Measurements from ENCODE around the gene TPSG1. TPM values are rescaled to one million over a fixed set of nuclear protein-coding genes. Genes with fewer than 3 reads are reported as not detected.
"Not testable (repeated sequence)": the region's sequence is repeated elsewhere in the genome, so short reads cannot be mapped to it uniquely, and the experiment has no call there.

The TPSG1 gene
- total and polyA plus RNA-seq, 10 donors: 0.46 TPM; not detected in 9

DNA sequence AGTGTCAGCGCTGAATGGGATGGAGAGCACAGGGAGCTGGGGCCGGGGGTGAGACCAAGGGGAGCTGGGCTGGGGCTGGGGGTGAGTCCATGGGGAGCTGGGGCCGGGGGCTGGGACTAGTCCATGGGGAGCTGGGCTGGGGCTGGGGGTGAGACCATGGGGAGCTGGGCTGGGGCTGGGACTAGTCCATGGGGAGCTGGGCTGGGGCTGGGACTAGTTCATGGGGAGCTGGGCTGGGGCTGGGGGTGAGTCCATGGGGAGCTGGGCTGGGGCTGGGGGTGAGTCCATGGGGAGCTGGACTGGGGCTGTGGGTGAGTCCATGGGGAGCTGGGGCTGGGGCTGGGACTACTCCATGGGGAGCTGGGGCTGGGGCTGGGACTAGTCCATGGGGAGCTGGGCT, 29.8 kb upstream of the TPSG1 start:
- H3K27ac ChIP-seq; H3K9me3 ChIP-seq; intact Hi-C loops (cut with DNase I; ENCODE audit: low total_unique reads); H3K36me3 ChIP-seq; H3K4me3 ChIP-seq: not testable (repeated sequence)
- peak; percentile 29 for DNase-seq
- 87 to 93% (median 90%) methylated on average over 2 to 3 of the region's 3 CpGs; no CpG with 5 or more reads in 2 of the 5 donors for WGBS, 5 donors
- Histone ChIP-seq H3K27me3 (replicated peaks in 1 of 7) (peaks cover 0 to 46% (median 21%) of the 10 kb centered on the region in 7 donors), H3K4me1 (peaks cover 0 to 11% (median 6%) of the 10 kb centered on the region in 6 donors)

DNA sequence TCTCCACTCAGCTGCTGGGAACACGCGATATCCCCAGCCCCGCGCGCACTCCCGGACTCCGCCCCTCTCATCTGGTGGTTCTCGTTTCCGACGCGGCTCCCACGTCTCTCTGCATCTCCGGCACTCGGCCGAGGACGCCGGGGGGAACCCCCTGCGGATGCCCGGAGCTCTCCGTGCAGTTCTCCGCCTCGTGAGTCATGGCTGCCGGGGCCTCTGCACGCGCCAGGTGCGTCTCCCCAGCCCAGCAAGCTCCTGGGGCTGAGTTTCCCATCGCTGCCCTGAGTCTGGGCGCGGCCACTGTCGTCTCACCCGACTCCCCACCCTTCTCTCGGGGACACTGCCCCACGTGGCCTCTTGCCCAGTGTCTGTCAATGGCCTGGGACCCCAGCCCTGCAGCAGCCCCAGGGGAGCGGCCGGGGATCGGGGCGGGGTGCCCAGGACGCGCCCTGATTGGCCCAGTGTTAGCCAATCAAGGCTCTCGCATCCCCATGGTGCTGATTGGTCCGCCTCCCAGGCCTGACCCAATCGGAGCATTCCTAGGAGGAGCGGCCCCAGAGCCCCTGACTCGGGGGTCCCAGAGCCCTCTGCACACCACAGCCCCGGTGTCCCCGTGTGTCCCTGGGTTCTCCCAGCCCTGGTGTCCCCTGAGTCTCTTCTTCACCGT, 28.8 kb upstream of the TPSG1 start:
- H3K4me3 ChIP-seq; H3K9me3 ChIP-seq; intact Hi-C loops (cut with DNase I; ENCODE audit: low total_unique reads); H3K27ac ChIP-seq; DNase-seq; H3K36me3 ChIP-seq; H3K4me1 ChIP-seq: not testable (repeated sequence)
- H3K27me3 ChIP-seq (replicated peaks in 1 of 7): peaks cover 0 to 36% (median 11%) of the 10 kb centered on the region in 7 donors
- WGBS, 5 donors: no CpG with 5 or more reads among the region's 47 CpGs

DNA sequence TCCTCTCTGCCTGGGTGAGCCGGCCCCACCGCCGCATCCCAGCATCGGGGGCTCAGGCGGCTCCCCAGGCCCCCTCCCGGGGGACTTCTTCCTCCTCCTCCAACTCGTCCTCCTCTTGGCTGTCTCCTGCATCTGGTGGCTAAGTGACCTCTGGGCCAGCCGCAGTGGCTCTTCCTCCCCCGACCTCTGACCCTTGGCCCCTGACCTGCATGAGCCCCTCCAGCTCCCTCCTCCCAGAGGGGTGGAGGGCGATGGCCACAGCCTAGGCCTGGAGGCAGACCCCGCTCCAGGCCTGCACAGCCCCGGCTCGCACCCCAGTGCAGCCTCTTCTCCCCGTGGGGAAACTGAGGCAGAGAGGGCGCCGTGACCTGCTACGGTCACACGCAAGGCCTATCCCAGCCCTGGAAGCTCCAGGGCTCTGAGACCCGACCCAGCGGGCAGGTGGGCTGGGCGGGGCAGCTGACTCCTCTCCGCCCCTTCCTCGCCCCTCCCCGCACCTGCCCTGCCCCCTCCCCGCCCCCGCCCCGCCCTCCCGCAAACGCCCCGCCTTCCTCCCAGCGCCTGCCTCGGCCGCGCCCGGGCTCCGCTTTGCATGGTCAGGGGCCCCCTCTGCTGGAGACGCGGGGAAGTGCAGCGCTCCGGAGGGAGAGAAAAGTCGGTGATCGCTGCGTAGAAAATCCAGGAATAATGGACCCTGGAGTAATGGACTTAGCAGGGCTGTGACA, 24.1 kb upstream of the TPSG1 start:
- intact Hi-C loops (cut with DNase I; ENCODE audit: low total_unique reads); H3K4me3 ChIP-seq; H3K27ac ChIP-seq; H3K36me3 ChIP-seq; H3K9me3 ChIP-seq: not testable (repeated sequence)
- WGBS, 5 donors: 70 to 88% methylated on average over 2 to 6 of the region's 43 CpGs; no CpG with 5 or more reads in 3 of the 5 donors
- Histone ChIP-seq H3K27me3 (replicated peaks in 1 of 7) (peaks cover 0 to 25% (median 0%) of the 10 kb centered on the region in 7 donors), H3K4me1 (peaks cover 0 to 15% (median 3%) of the 10 kb centered on the region in 6 donors)
- peak; percentile 41 for DNase-seq

DNA sequence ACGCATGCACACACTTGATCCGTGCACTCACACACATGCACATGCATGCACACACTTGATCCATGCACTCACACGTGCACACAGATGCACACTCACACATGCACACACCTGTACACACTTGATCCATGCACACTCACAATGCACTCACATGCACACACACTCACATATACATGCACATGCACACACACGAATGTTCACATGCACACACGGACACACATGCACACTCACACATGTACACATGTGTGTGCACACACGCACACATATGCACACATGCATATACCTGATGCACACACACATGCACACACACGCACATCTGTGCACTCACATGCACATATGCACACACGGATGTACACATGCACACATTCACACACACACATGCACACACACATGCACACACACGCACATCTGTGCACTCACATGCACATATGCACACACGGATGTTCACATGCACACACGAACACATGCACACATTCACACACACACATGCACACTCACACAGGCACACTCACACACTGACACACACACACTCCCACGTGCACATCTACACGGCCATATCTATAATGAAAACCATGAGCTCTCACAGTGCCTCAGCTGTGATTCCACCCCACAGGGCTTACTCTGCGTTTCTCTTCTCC, 23.0 kb upstream of the TPSG1 start:
- intact Hi-C loops (cut with DNase I; ENCODE audit: low total_unique reads): not testable (repeated sequence)

DNA sequence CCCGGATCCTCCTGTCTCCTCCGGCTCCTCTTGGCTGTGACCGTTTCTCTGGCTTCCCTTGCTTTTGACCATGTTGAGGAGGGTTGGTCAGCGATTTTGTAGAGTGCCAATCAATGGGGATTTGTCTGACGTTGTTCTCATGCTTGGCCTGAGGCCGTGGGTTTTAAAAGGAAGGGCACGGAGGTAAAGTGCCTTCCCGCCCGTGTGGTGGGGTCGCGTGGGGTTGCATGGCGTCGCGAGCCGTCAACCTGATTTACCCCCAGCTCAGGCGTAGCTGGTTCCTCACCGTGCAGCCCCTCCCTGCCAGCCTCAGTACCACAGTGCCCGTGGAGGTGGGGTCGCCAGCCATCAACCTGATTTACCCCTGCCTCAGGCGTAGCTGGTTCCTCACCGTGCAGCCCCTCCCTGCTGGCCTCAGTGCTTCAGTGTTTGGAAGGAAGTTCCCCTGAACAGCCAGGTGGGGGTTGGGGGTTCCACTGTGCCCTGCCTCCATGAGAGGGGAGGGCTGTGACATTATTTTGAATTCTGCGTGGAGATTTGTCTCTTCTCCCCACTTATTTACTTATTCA, 20.5 kb upstream of the TPSG1 start:
- DNase-seq: peak; percentile 31
- no peak for TF ChIP-seq POLR2AphosphoS5 (IDR thresholded peaks at IDR 0.05)
- no peak for TF ChIP-seq POLR2A (IDR thresholded peaks at IDR 0.05)
- TF ChIP-seq, protein P1, sequence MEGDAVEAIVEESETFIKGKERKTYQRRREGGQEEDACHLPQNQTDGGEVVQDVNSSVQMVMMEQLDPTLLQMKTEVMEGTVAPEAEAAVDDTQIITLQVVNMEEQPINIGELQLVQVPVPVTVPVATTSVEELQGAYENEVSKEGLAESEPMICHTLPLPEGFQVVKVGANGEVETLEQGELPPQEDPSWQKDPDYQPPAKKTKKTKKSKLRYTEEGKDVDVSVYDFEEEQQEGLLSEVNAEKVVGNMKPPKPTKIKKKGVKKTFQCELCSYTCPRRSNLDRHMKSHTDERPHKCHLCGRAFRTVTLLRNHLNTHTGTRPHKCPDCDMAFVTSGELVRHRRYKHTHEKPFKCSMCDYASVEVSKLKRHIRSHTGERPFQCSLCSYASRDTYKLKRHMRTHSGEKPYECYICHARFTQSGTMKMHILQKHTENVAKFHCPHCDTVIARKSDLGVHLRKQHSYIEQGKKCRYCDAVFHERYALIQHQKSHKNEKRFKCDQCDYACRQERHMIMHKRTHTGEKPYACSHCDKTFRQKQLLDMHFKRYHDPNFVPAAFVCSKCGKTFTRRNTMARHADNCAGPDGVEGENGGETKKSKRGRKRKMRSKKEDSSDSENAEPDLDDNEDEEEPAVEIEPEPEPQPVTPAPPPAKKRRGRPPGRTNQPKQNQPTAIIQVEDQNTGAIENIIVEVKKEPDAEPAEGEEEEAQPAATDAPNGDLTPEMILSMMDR (IDR thresholded peaks at IDR 0.05 in 8 of 11, conservative IDR thresholded peaks at IDR 0.05 in 3 of 11): no peak
- H3K27ac ChIP-seq: no peak overlapping the region
- no peaks in the 10 kb centered on the region for H3K9me3 ChIP-seq
- peaks cover 0 to 31% (median 0%) of the 10 kb centered on the region in 7 donors for H3K27me3 ChIP-seq (replicated peaks in 1 of 7)
- peaks cover 0 to 15% (median 3%) of the 10 kb centered on the region in 6 donors for H3K4me1 ChIP-seq
- intact Hi-C loops (cut with DNase I; ENCODE audit: low total_unique reads): no loop called here
- H3K36me3 ChIP-seq: no peaks in the 10 kb centered on the region
- 25 to 35% (median 26%) methylated on average over 22 of the region's 22 CpGs for WGBS, 5 donors
- no peak overlapping the region for H3K4me3 ChIP-seq

More for the DNA sequence above, 23.0 kb upstream of the TPSG1 start:
- not testable (repeated sequence) for H3K36me3 ChIP-seq, DNase-seq, H3K27ac ChIP-seq, H3K4me3 ChIP-seq, H3K9me3 ChIP-seq
- peaks cover 0 to 31% (median 0%) of the 10 kb centered on the region in 7 donors for H3K27me3 ChIP-seq (replicated peaks in 1 of 7)
- H3K4me1 ChIP-seq: peaks cover 0 to 15% (median 3%) of the 10 kb centered on the region in 6 donors
- WGBS, 5 donors: 85 to 91% (median 87%) methylated on average over 11 to 14 of the region's 14 CpGs
